ENCODE data around the gene NEK4.

Gene NEK4

DNA sequence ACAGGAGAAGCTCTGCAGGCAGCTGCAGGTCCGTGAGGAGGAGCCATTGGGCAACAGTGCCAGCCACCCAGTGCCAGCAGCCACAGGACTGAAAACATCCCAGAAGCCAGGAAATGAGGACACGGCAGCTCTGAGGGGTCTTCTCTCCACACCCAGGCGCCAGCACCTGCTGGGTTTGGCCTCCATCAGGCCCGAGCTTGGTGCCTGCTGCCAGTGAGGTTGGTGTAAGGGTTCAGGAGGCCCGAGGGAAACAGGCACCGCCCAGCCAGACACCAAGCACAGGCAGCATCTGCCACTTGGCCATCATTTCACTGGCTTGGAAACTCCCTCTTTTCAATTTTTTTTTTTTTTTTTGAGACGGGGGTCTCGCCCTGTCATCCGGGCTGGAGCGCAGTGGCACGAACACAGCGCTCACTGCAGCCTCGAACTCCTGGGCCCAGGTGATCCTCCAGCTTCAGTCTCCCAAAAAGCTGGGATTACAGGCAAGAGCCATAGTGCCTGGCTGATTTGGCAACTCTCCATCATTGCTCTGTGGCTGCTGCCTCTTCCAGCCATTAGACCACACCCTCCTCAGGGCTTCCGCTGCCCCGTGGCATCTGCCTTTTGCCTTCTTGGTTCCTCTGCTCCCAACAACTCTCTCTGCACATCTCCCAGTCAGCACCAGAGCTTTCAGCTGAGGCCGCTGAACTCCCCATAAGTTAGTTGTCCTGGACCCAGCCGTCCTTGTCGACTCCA lies 22.4 kb upstream of the NEK4 start:
- DNase-seq: no peak

DNA sequence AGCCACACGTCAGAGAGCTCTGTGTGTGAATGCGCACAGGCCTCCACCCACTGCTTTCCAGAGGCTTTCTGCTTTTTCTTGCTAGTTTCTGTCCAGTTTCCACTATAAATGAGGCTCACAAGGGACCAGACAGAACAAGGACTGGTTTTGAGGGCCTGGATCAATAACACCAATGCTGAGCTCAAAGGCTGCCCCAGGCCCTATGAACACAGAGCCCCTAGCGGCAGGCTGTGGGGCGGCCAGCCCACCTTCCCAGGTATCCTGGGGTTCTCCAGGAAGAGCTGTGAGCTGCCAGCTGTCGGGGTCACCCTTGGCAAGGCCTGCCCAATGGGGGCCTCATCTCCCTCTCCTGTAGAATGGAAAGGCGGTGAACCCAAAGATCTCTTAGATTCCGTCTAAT lies 21.7 kb upstream of the NEK4 start:
- DNase-seq: no peak

DNA sequence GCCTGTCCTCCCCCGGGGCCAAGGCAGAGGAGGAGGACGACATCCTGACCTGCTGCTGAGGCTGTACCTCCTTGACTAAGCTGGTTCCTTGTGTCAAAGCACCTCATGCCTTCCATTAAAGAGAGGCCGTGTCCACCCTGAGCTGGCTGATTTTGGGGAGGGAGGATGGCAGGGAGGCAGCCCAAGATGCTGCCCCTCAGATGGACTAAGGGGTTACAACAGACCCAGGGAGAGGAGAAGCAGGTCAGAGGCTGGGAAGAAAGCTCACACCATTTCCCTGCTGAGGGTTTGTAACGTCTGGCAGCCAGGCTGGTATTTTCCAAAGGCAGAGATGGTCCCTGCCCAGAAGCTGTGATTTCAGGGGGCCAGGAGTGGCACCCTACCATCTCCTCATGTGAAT lies 21.2 kb upstream of the NEK4 start:
- no peak for DNase-seq

DNA sequence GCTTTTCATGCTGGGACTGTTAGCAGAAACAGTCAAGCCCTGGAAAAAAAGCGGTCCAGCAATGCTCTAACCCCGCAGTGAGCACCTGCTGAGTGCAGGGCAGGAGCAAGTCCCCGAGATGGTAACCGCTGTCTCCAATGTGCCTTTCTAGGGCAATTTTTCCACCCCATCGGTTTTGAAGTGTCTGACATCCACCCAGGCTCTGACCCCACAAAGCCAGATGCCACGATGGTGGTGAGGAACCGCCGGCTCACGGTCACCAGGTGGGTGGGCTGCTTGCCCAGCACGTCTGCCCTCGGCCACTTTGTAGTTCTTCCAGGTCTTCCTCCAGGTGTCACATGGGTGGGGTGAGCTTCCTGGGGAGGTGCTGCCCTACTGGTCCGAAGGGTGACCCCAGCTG lies 20.6 kb upstream of the NEK4 start:
- no peak for DNase-seq

DNA sequence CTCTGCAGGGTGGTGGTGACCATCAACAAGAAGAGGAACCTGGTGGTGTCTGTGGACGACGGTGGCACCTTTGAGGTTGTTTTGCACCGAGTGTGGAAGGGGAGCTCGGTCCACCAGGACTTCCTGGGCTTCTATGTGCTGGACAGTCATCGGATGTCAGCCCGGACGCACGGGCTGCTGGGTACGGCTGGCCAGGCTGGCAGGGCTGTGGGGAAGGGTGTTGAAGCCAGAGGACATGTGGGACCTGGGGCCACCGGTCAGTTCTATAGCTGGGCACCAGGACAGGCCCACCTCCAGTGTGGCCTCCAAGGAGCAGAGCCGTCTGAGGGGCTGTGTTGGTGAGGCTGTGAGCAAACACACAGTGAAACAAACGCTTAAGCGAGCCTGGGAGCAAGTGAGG lies 20.0 kb upstream of the NEK4 start:
- DNase-seq: no peak

DNA sequence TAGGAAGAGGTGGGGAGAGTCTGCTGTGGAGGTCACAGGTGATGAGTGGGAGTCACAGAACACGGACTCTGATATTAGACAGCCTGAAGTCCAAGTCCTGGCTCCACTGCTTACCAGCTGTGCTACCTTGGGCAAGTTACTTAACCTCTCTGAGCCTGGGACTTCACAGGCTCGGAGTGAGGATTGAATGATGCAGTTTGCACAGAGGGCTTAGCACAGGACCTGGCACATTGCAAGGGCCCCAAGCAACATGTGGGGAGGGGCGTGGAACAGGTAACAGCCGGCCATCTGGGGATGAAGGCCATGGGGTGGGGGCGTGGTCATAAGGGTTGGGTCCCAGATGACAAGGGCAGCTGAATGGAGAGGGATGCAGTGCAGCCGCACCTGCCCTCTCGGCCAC lies 19.6 kb upstream of the NEK4 start:
- no peak for DNase-seq

DNA sequence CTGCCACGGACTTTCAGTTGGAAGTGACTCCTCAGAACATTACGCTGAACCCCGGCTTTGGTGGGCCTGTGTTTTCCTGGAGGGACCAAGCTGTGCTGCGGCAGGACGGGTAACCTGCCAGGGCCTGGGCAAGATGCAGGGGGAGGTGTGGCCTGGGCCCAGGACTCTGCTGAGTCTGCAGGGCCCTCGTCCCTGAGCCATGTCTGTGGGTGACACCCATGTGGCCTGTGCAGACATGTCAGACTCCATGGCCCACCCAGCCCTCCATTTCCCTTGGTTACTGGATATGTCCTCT lies 19.0 kb upstream of the NEK4 start:
- no peak for DNase-seq

DNA sequence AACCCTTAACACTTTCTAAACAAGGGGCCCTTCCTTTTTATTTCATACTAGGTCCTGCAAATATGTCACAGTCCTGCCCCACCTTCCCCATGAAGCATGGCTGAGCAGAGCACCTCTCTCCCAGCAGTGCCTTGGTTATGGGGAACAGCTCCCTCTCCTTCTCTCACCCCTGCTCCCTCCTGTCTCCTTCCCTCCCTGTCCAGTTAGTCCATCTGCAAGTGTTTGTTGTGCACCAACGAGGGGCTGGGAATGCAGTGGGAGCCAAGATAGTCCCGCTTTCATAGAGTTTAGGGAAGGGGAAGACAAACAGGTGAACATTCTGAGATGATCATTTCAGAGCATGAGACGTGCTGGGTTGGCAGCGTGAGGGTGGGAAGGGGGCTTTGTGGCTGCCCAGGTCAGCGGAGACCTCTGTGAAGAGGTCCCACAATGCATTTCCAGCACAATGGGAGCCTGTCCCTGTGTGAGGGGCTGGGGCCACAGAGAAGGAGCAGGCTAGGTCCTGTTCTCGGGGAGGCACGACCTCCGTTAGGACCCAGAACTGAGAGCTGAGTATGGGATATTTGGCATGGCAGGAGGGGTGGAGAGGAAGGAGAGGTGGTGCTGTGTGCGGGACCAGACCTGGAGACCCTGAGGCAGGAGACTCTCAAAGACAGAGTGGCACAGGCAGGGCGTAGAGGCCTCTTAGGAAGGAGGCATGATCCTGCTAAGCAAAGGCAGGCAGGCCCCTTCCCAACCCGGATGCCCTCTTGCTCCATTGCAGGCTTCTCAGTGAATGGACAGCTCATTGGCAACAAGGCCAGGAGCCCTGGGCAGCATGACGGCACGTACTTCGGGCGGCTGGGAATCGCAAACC lies 18.4 kb upstream of the NEK4 start:
- DNase-seq: no peak

DNA sequence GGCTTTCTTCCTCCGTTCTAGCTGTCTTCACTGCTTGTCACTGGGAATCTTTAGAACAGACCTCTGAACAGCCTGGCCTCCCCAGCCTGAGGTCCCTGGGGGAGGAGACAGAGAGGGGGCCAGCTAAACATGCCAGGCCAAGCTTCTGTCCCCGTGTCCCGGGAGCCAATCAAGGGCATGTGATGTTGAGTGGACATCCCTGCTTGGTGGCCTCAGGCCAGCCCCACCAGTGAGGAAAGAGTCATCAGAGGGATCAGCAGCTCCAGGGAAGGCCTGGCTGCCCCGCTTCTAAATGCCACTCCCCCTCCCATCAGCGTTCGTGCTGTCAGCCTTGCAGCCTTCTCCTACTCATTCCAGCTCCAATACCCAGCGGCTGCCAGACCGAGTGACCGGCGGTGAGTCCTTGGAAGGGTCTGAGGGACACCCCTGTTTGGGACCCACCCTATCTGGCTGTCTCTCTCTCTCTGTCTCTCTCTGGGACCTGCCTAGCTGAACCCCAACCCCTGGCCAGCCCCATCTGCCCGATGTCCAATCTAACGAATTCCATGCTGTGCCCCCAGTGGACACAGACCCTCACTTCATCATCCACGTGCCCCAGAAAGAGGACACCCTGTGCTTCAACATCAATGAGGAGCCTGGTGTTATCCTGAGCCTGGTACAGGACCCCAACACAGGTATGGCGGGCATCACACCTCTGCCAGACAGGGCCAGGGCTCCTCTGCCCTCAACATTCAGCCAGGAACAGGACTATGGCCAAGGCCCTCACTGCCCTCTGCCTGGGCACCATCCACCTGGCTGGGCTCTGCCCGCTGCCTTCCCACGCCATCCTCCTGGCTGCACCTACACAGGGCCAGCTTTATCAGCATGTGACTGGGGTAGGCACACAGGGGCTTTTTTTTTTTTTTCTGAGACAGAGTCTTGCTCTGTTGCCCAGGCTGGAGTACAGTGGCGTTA lies 17.2 kb upstream of the NEK4 start:
- no peak for DNase-seq

DNA sequence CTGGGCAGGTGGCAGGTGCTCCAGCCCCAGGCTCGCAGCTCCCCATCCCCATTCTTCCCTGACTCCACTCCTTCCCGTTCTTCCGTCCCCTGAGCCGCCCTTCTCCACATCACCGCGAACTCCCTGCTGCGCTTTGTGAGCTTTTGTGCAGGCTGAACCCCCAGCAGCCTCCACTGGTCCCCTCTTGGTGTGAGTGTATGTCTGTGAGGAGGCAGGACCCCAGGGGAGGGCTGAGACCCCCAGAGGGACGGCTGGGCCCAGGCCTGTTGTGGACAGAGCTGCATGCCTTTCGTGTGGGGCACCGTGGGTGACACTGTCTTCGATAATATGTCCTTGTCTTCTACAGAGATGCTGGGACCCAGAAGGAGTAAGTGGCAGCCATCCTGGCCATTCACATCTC lies 16.5 kb upstream of the NEK4 start:
- no peak for DNase-seq

DNA sequence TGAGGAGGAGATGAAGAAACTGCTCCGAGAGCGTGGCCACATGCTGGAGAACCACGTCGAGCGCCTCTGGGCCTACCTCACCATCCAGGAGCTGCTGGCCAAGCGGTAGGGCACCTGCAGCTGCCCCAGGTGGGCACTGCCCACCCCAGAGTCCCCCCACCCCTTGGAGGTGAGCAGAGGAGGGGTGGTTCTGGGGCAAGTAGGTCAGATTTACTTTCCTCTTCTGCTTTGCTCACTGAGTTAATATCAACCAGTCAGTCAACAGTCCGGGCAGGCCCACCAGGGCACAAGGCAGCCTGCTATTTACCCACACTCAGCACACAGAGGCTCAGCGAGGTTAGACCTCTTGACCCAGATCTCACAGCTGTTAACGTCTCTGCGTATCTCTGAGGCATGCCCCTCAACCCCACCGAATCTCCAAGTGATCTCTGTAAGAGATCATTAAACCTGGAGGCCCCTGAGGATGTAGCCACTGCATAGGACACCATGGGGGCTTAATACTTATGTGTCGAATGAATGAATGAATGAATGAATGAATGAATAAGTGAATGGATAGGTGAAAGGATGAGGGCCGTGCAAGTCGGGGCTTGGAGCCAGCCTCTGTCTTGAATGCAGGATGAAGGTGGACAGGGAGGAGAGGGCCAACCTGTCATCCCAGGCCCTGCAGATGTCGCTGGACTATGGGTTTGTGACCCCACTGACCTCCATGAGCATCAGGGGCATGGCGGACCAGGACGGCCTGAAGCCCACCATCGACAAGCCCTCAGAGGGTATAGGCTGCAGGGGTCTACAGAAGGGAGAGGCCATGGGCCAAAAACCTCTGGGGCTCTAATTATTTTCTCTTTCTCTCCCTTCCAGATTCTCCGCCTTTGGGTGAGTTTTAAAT lies 15.8 kb upstream of the NEK4 start:
- DNase-seq: no peak

DNA sequence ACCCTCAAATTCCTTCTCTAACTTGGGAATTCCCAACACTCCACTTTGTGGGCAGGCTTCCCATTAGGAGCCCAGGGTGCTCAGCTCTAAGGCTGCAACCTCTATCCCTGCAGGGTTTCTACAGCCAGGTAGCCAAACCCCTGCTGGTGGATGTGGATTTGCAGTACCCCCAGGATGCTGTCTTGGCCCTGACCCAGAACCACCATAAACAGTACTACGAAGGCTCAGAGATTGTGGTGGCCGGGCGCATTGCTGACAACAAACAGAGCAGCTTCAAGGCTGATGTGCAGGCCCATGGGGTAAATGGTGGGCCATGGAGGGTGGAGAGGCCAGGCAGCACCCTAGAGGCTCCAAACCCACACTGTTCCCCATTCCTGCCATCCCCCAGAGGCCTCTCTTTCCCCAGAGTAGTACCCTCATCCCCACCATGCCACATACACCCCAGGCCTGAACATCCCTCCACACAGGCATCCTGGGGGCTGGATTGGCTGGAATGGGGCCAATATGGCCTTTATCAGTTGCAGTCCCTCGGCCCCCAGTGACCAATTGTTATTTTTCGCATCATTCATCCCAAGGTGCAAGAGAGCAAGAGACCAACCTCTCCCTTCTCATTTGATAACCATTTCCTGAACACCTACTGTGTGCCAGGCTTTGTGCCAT lies 14.3 kb upstream of the NEK4 start:
- DNase-seq: no peak

DNA sequence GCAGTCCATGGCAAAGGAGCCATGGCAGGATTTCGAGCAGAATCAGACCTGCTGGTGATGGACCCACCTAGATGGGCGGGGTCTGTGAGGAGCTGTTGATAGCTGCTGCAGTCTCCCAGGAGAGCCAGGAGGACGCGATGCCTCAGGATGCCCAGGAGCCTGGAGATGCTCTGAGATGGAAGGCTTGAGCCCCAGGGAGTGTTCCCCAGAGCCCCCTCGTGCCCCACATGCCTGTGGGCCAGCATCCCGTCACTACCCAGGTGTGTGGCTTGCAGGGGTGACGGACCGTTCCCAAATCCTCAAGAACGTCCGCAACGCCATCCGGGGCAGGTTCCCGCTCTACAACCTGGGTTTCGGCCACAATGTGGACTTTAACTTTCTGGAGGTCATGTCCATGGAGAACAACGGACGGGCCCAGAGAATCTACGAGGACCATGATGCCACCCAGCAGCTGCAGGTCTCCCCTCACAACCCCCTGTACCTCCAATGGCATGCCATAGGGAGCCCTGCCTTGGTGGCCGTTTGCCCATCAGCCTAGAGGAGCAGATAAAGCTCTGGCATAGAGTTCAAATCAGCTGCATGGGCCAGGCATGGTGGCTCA lies 13.4 kb upstream of the NEK4 start:
- DNase-seq: no peak

DNA sequence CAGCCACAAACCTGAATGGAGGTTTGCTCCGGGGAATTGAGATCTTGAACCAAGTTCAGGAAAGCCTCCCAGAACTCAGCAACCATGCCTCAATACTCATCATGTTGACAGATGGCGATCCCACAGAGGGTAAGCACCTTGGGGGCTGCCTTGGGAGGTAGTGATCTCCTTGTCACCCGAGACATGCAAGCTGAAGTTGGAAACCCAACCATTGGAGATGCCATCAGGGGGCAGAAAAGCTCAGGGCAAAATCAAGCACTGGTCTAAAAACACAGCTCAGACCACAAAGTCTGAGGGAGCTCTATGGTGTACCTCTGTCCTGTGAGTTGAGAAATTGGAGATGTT lies 12.4 kb upstream of the NEK4 start:
- DNase-seq: no peak

DNA sequence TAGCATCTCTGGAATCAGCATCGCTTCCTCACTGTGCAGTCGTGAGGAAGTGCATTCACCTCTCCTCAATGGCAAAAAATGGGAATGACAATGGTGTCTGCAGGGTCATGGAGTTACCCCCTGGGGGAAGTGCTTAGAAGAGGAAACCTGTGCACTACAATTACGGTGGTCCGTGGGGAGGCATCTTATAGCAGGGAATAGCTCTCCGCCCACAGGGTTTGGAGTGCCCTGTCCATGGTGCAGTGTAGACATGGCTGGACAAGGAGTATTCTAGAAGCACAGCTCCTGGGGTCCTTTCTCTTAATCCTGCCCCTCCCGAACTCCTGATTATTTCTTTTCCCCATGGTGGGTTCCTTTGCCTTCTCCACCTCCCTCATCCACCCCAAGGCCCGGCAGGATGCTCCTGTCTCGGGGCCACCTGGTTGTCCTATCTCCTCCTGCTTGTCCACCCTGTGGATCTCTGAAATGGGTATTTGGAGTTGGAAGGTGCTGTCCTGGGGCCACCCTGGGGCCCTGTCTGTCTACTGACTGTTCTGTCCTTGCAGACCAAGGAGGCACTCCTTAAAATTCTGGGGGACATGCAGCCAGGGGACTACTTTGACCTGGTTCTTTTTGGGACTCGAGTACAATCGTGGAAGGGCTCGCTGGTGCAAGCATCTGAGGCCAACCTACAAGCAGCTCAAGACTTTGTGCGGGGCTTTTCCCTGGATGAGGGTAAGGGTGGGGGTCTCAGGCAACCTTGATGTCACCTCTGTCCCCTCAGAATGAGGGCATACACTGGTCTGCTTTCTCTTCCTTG lies 11.9 kb upstream of the NEK4 start:
- no peak for DNase-seq

DNA sequence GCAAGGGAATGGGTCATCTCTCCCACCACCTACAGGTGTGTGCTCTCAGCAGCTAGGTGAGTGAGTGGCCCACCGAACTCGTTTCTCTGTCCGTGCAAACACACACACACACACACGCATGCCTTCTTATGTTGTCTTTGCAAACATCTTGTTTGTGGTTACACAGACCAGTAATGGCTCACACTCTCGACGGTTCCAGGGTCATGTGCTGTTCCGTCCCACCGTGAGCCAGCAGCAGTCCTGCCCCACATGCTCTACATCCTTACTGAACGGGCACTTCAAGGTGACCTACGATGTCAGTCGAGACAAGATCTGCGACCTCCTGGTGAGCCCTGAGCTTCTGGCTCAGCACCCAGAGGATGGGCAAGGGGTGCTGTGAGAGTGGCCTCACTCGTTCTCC lies 11.0 kb upstream of the NEK4 start:
- no peak for DNase-seq

DNA sequence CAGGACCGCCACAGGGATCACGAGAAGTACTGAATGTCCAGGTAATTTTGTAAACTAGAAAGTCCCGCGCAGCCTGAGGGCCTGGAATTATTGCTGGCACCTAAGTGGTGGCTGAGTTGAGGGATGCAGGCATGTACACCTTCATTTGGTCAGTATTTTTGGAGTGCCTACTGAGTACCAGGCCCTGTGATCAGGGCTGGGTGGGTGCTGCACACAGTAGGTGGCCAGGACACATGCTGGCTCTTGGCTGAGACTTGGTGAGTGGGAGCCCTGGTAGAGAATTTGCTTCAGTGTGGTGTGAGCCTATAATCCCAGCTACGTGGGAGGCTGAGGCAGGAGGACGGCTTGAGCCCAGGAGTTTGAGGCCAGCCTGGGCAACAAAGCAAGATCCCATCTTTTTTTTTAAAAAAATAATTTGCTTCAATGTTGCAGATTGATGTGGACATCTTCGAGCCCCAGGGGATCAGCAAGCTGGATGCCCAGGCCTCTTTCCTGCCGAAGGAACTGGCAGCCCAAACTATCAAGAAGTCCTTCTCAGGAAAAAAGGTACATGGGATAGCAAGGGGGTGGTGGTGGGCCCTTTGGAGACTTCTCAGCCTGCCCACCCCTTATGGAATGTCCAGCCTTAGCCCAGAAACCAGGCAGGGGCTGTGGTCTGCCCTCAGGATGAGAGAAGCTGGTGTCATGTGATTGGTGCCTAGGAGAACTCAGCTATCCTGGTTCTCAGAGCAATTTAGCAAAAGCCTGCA lies 9.3 kb upstream of the NEK4 start:
- no peak for DNase-seq

DNA sequence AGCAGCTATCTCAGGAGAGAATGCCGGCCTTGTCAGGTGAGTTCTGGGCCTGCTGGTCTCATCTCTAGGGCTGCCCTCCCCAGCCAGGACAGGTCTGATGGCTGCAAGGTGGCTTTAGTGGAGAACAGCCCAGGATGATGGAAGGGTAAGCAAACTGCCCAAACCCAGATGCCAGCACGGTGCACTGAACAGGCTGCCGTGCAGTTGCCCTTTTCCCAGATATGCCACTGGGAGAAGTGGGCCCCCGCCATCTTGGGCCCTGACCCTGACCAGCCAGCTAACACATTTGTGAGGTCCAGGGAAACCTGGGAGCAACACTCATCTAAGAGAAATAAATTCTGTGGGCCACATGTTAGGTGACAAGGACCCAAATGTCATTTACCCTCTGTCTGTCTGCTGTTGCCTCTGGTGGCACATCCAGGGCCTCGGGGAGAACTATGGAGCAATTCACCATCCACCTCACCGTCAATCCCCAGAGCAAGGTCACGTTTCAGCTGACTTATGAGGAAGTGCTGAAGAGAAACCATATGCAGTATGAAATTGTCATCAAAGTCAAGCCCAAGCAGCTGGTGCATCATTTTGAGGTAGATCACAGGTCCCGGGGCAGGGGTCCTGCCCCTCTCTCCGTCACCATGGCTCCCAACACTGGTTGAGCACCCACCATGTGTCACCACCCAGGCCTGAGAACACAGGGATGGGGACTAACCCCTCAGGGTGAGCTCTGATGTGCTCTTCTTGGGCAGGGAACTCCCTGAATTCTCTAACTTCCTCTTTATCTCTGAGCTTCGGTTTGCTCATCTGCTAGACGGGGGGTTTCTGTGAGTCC lies 8.5 kb upstream of the NEK4 start:
- peak; percentile 69 for DNase-seq

All from CD4-positive, alpha-beta T cell treated with Interferon gamma for 1 hour (primary cell).